GM23248 (cell line): ENCODE results near the gene GIT1. TPM values are rescaled to one million over a fixed set of nuclear protein-coding genes. Genes with fewer than 3 reads are reported as not detected.

Source experiments
- DNase-seq: peaks from one replicate; pipeline ENCODE4 v3.0.0-alpha.2; 2015
- H2AFZ ChIP-seq: fragments of 200-600 bp; sonication (generic); 2 replicates; pipeline ENCODE4 v1.6.1; 2016; ENCODE audit warnings: antibody characterized with exemption
- H3F3A ChIP-seq: fragments of 200-600 bp; sonication (generic); 2 replicates; pipeline ENCODE4 v1.6.1; 2016; ENCODE audit warnings: mild to moderate bottlenecking, antibody characterized with exemption, mixed run types; ENCODE audit not compliant: insufficient read depth
- H3K27ac ChIP-seq: fragments of 200-600 bp; sonication (generic); 2 replicates; pipeline ENCODE4 v1.5.1; 2016; ENCODE audit warnings: mild to moderate bottlenecking
- H3K27me3 ChIP-seq: fragments of 200-600 bp; sonication (generic); replicated peaks from 2 replicates; pipeline ENCODE4 v1.6.1; 2016; ENCODE audit warnings: mild to moderate bottlenecking; ENCODE audit not compliant: insufficient read depth
- H3K36me3 ChIP-seq: fragments of 200-600 bp; sonication (generic); 2 replicates; pipeline ENCODE4 v1.6.1; 2016; ENCODE audit warnings: low read depth, mild to moderate bottlenecking
- H3K4me1 ChIP-seq: fragments of 200-600 bp; sonication (generic); 2 replicates; pipeline ENCODE4 v1.6.1; 2016; ENCODE audit warnings: mild to moderate bottlenecking; ENCODE audit not compliant: insufficient read depth
- H3K4me2 ChIP-seq: fragments of 200-600 bp; sonication (generic); one replicate; pipeline ENCODE4 v1.6.1; 2016; ENCODE audit warnings: mild to moderate bottlenecking; ENCODE audit not compliant: unreplicated experiment
- H3K4me3 ChIP-seq: fragments of 200-600 bp; sonication (generic); 2 replicates; pipeline ENCODE4 v1.5.1; 2016; ENCODE audit warnings: mild to moderate bottlenecking
- H3K79me2 ChIP-seq: fragments of 200-600 bp; sonication (generic); 2 replicates; pipeline ENCODE4 v1.6.1; 2016; ENCODE audit warnings: mild to moderate bottlenecking; ENCODE audit not compliant: insufficient read depth
- H3K9ac ChIP-seq: fragments of 200-600 bp; sonication (generic); 2 replicates; pipeline ENCODE4 v1.6.1; 2016; ENCODE audit warnings: mild to moderate bottlenecking
- H3K9me2 ChIP-seq: fragments of 200-600 bp; sonication (generic); 2 replicates; pipeline ENCODE4 v1.6.1; 2016; ENCODE audit warnings: mixed run types, mild to moderate bottlenecking, moderate library complexity; ENCODE audit not compliant: insufficient read depth
- H3K9me3 ChIP-seq: fragments of 200-600 bp; sonication (generic); one replicate; pipeline ENCODE4 v1.6.1; 2017; ENCODE audit warnings: low read depth
- H4K20me1 ChIP-seq: fragments of 200-600 bp; sonication (generic); 2 replicates; pipeline ENCODE4 v1.6.0; 2016; ENCODE audit not compliant: insufficient read depth
- EZH2 ChIP-seq: fragments of 200-600 bp; sonication (generic); IDR thresholded peaks from 2 replicates; pipeline ENCODE4 v1.6.1; 2018; ENCODE audit warnings: antibody characterized with exemption, mild to moderate bottlenecking; ENCODE audit not compliant: insufficient read depth, poor library complexity, severe bottlenecking
- EZH2phosphoT487 ChIP-seq: fragments of 200-600 bp; sonication (generic); IDR thresholded peaks from 2 replicates; pipeline ENCODE4 v1.6.1; 2018; ENCODE audit warnings: antibody characterized with exemption, moderate library complexity, mild to moderate bottlenecking, low read depth; ENCODE audit not compliant: insufficient read depth
- WGBS, 2 experiments: methylation state at CpG; one replicate each; pipeline ENCODE4 v1.1.6; 2015 to 2017; ENCODE audit warnings: low lambda C conversion rate in 2 of 2, low coverage in 1 of 2; ENCODE audit errors: missing lambda C conversion rate in 2 of 2; 5-methylcytosine and 5-hydroxymethylcytosine counted together
- in situ Hi-C: fragments of 300-500 bp; cut with MboI; formaldehyde crosslinking; loops from 2 replicates; pipeline ENCODE4 v1.15.0; 2020
- polyA plus RNA-seq: library from polyadenylated mRNA; unstranded; fragments of >200 nt; fragmentation: Nextera tagmentation; extraction: Ambion mirVana; gene quantifications from 2 replicates; pipeline ENCODE4 v1.2.1, GENCODE V29; 2016
- total RNA-seq: library from RNA; depleted of rRNA; stranded (reverse); fragments of >200 nt; shearing (Covaris generic); gene quantifications from 2 replicates; pipeline ENCODE4 v1.2.3, GENCODE V29; 2014

The GIT1 gene
- total and polyA plus RNA-seq, 2 experiments from 2014 or later, result 6.0 to 19.5 TPM

- Histone ChIP-seq H4K20me1 (no peaks in the 10 kb centered on the region), H3K79me2 (0 out of 2 replicates have a peak, but pooled peaks cover under 1% of the 10 kb centered on the region), H3K27me3 (no peaks in the 10 kb centered on the region), H3F3A (peaks cover 20% of the 10 kb centered on the region; the same call in 1 of the 2 replicates), H3K9me3 (no peaks in the 10 kb centered on the region), H3K27ac (no peak overlapping the region), H3K9me2 (no peaks in the 10 kb centered on the region), H3K36me3 (no peaks in the 10 kb centered on the region), H2AFZ (peak overlapping the region; percentile 74), H3K4me1 (peaks cover 23% of the 10 kb centered on the region), H3K4me2 (peak overlapping the region; percentile 75), H3K9ac (peak overlapping the region; percentile 25; the same call in 1 of the 2 replicates), H3K4me3 (peak overlapping the region; percentile 70)
- 12 to 14% methylated on average over 42 to 44 of the region's 64 CpGs for WGBS, 2 experiments
- TF ChIP-seq EZH2, result no peak
- TF ChIP-seq EZH2phosphoT487, result no peak
- in situ Hi-C loops, result no loop called here
- DNase-seq, result peak; percentile 52
Observed at GRCh38 chr17:29593591-29594518, 4.4 kb upstream of the GIT1 start.

GRCh38 chr17:29592850-29593551, 3.6 kb upstream of the GIT1 start, which contains the start of gene ANKRD13B:
TSS of gene ANKRD13B (plus strand) at chr17:29593132. CDS start at chr17:29593622, 490 bp downstream.
- H3K9me2 ChIP-seq, result no peaks in the 10 kb centered on the region
- DNase-seq, result peak; percentile 59
- no peaks in the 10 kb centered on the region for H3K9me3 ChIP-seq
- in situ Hi-C loops, result no loop called here
- H3K27ac ChIP-seq, result no peak within 1 kb of the TSS
- H4K20me1 ChIP-seq, result no peaks in the 10 kb centered on the region
- H3K4me1 ChIP-seq, result peaks cover 24% of the 10 kb centered on the region
- WGBS, 2 experiments, result 1 to 3% methylated on average over 33 to 40 of the region's 96 CpGs
- no peaks in the 10 kb centered on the region for H3K36me3 ChIP-seq
- peak within 1 kb of the TSS; percentile 79 for H2AFZ ChIP-seq
- peaks cover 20% of the 10 kb centered on the region; the same call in 1 of the 2 replicates for H3F3A ChIP-seq
- peak within 1 kb of the TSS; percentile 25; the same call in 1 of the 2 replicates for H3K9ac ChIP-seq
- H3K4me3 ChIP-seq, result peak within 1 kb of the TSS; percentile 70
- peak within 1 kb of the TSS; percentile 76 for H3K4me2 ChIP-seq
- peaks cover 9% of the 10 kb centered on the region for H3K79me2 ChIP-seq
- no peaks in the 10 kb centered on the region for H3K27me3 ChIP-seq
- TF ChIP-seq EZH2, result no peak

- Histone ChIP-seq H2AFZ (peak overlapping the region; percentile 79), H3K9me2 (no peaks in the 10 kb centered on the region), H3K36me3 (no peaks in the 10 kb centered on the region), H3K4me1 (peaks cover 30% of the 10 kb centered on the region), H3K4me3 (peak overlapping the region; percentile 66), H3K79me2 (peaks cover 19% of the 10 kb centered on the region), H3F3A (peaks cover 20% of the 10 kb centered on the region; the same call in 1 of the 2 replicates), H3K27me3 (no peaks in the 10 kb centered on the region), H3K9me3 (no peaks in the 10 kb centered on the region), H4K20me1 (no peaks in the 10 kb centered on the region), H3K9ac (peak overlapping the region; percentile 32; the same call in 1 of the 2 replicates), H3K27ac (peak overlapping the region; percentile 56; the same call in 1 of the 2 replicates), H3K4me2 (peak overlapping the region; percentile 63)
- peak; percentile 84 for DNase-seq
- WGBS, 2 experiments, result 7% methylated on average over 22 to 25 of the region's 25 CpGs
- TF ChIP-seq EZH2 (no peak), EZH2phosphoT487 (no peak)
- in situ Hi-C loops, result no loop called here
Observed at GRCh38 chr17:29591737-29592608, 2.5 kb upstream of the GIT1 start.
